ENCODE measurements around the gene NOPCHAP1.

DNA sequence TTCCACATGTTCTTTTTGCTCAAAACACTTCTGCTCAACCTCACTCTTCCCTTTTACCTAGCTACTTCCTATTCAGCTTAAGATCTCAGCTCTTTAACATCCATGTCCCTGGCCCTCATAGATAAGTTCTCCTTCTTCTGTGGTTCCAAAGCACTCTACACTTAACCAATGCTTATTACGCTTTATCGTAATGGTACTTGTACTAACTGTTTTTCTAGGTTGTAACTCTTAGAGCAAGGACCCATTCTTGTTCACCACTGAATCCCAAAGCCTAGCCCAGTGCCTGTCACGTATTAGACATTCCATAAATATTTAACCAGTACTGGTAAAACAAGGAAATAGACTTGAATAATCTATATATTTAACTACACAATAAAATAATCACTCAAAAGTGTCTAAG, 33.3 kb upstream of the NOPCHAP1 start:
- TF ChIP-seq POLR2AphosphoS5 (IDR thresholded peaks at IDR 0.05) (peak in 1 of 2 donors; percentile 34), POLR2A (IDR thresholded peaks at IDR 0.05) (no peak)
- TF ChIP-seq, protein P1, sequence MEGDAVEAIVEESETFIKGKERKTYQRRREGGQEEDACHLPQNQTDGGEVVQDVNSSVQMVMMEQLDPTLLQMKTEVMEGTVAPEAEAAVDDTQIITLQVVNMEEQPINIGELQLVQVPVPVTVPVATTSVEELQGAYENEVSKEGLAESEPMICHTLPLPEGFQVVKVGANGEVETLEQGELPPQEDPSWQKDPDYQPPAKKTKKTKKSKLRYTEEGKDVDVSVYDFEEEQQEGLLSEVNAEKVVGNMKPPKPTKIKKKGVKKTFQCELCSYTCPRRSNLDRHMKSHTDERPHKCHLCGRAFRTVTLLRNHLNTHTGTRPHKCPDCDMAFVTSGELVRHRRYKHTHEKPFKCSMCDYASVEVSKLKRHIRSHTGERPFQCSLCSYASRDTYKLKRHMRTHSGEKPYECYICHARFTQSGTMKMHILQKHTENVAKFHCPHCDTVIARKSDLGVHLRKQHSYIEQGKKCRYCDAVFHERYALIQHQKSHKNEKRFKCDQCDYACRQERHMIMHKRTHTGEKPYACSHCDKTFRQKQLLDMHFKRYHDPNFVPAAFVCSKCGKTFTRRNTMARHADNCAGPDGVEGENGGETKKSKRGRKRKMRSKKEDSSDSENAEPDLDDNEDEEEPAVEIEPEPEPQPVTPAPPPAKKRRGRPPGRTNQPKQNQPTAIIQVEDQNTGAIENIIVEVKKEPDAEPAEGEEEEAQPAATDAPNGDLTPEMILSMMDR (IDR thresholded peaks at IDR 0.05) = no peak

Data from upper lobe of left lung (tissue), 4 donors.